SU-DHL-6 (cell line): ENCODE data around the gene DNASE1L2.

Experiments used
- H2AFZ ChIP-seq: fragments of 200-600 bp; sonication (generic); 2 replicates; pipeline ENCODE4 v1.6.1; 2014; ENCODE audit warnings: low read depth, mild to moderate bottlenecking, moderate library complexity, mixed read lengths, antibody characterized with exemption, low read length; ENCODE audit not compliant: severe bottlenecking
- H3F3A ChIP-seq: fragments of 200-600 bp; shearing (Covaris generic); 2 replicates; pipeline ENCODE4 v1.6.0; 2016; ENCODE audit warnings: antibody characterized with exemption, mild to moderate bottlenecking; ENCODE audit not compliant: insufficient read depth
- H3K27ac ChIP-seq: fragments of 200-600 bp; sonication (generic); 2 replicates; pipeline ENCODE4 v1.5.1; 2016; ENCODE audit warnings: low read depth, mild to moderate bottlenecking, low read length, moderate library complexity, mixed read lengths
- H3K27me3 ChIP-seq: fragments of 200-600 bp; sonication (generic), shearing (Covaris generic); 2 replicates; pipeline ENCODE4 v1.6.0; 2014; ENCODE audit warnings: mild to moderate bottlenecking, low read length
- H3K36me3 ChIP-seq: fragments of 200-600 bp; sonication (generic); 2 replicates; pipeline ENCODE4 v1.6.1; 2014; ENCODE audit warnings: mild to moderate bottlenecking, low read length, mixed read lengths
- H3K4me2 ChIP-seq: fragments of 300-600, 200-600 bp; shearing (Covaris generic), sonication (generic); 2 replicates; pipeline ENCODE4 v1.6.0; 2014; ENCODE audit warnings: low read length, low read depth, mild to moderate bottlenecking; ENCODE audit not compliant: poor library complexity, severe bottlenecking
- H3K4me3 ChIP-seq: fragments of 200-600 bp; sonication (generic); 2 replicates; pipeline ENCODE4 v1.5.1; 2014; ENCODE audit warnings: antibody characterized with exemption, low read length, mild to moderate bottlenecking, mixed read lengths; ENCODE audit not compliant: insufficient read depth, poor library complexity, severe bottlenecking
- H3K79me2 ChIP-seq: fragments of 200-600 bp; sonication (generic); 2 replicates; pipeline ENCODE4 v1.6.1; 2014; ENCODE audit warnings: mild to moderate bottlenecking, low read length, moderate library complexity; ENCODE audit not compliant: insufficient read depth
- H3K9ac ChIP-seq: fragments of 200-600 bp; sonication (generic); 2 replicates; pipeline ENCODE4 v1.7.0; 2014; ENCODE audit warnings: mild to moderate bottlenecking, low read length
- H3K9me2 ChIP-seq: fragments of 200-600 bp; sonication (generic); replicated peaks from 2 replicates; pipeline ENCODE4 v1.6.1; 2014; ENCODE audit warnings: low read length; ENCODE audit not compliant: insufficient read depth
- H3K9me3 ChIP-seq: fragments of 200-600 bp; sonication (generic); 2 replicates; pipeline ENCODE4 v1.6.1; 2014; ENCODE audit warnings: low read length, mixed read lengths; ENCODE audit not compliant: insufficient read depth
- H4K20me1 ChIP-seq: fragments of 200-600 bp; sonication (generic); 2 replicates; pipeline ENCODE4 v1.6.1; 2014; ENCODE audit warnings: low read depth, mild to moderate bottlenecking, antibody characterized with exemption, low read length, moderate library complexity, mixed read lengths
- CTCF ChIP-seq: fragments of 200-600 bp; sonication (generic); IDR thresholded peaks from one replicate; pipeline ENCODE4 v1.5.1; 2017; ENCODE audit warnings: antibody characterized with exemption, mild to moderate bottlenecking, low read length, moderate library complexity; ENCODE audit not compliant: insufficient read depth, poor library complexity, severe bottlenecking
- EZH2phosphoT487 ChIP-seq: fragments of 200-600 bp; sonication (generic), shearing (Covaris generic); conservative IDR thresholded peaks from 2 replicates; pipeline ENCODE4 v1.6.1; 2018; ENCODE audit warnings: mild to moderate bottlenecking, antibody characterized with exemption, low read length, moderate library complexity, mixed read lengths

The DNASE1L2 gene

GRCh38 chr16:2196981-2197511, 39.2 kb upstream of the DNASE1L2 start:
- Histone ChIP-seq H3K9ac (no peak overlapping the region), H3F3A (0 out of 2 replicates have a peak, but pooled peaks cover 8% of the 10 kb centered on the region), H3K36me3 (no peaks in the 10 kb centered on the region), H2AFZ (no peak overlapping the region), H3K9me3 (no peaks in the 10 kb centered on the region), H3K4me3 (no peak overlapping the region), H3K27me3 (no peaks in the 10 kb centered on the region), H3K4me2 (no peak overlapping the region), H3K27ac (no peak overlapping the region), H3K79me2 (no peaks in the 10 kb centered on the region), H3K9me2 (no peaks in the 10 kb centered on the region), H4K20me1 (no peaks in the 10 kb centered on the region)
- no peak for TF ChIP-seq CTCF
- no peak for TF ChIP-seq EZH2phosphoT487

DNA sequence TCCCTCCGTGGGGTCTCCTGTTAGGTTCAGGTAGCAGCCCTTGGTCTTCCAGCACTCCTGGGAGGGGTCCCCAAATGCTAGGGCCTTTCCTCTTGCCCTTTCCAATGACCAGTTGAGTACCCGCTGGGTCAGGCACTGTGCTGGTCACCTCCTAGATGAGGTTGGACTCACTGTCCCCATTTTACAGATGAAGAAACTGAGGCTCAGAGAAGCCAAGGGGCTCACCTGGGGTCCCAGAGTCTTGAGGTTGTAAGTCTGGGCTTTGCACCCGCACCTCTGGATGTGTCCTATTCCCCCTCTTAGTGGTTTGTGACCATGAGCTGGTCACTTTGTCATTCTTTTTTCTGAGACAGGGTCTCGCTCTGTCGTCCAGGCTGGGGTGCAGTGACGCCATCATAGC, 38.5 kb upstream of the DNASE1L2 start:
- no peaks in the 10 kb centered on the region for H3K79me2 ChIP-seq
- H3K9ac ChIP-seq = no peak overlapping the region
- H3K9me2 ChIP-seq = no peaks in the 10 kb centered on the region
- H3K4me3 ChIP-seq = no peak overlapping the region
- H3K4me2 ChIP-seq = no peak overlapping the region
- no peak for TF ChIP-seq CTCF
- TF ChIP-seq EZH2phosphoT487 = no peak
- H3K9me3 ChIP-seq = no peaks in the 10 kb centered on the region
- no peak overlapping the region for H3K27ac ChIP-seq
- H3K36me3 ChIP-seq = no peaks in the 10 kb centered on the region
- no peaks in the 10 kb centered on the region for H3K27me3 ChIP-seq
- no peaks in the 10 kb centered on the region for H4K20me1 ChIP-seq
- 0 out of 2 replicates have a peak, but pooled peaks cover 8% of the 10 kb centered on the region for H3F3A ChIP-seq
- H2AFZ ChIP-seq = no peak overlapping the region

GRCh38 chr16:2198283-2198682, 38.0 kb upstream of the DNASE1L2 start:
- TF ChIP-seq EZH2phosphoT487 (no peak), CTCF (no peak)
- no peaks in the 10 kb centered on the region for H4K20me1 ChIP-seq
- H2AFZ ChIP-seq = no peak overlapping the region
- H3K79me2 ChIP-seq = no peaks in the 10 kb centered on the region
- H3K27ac ChIP-seq = no peak overlapping the region
- H3K9me3 ChIP-seq = no peaks in the 10 kb centered on the region
- H3K4me3 ChIP-seq = no peak overlapping the region
- no peaks in the 10 kb centered on the region for H3K27me3 ChIP-seq
- 0 out of 2 replicates have a peak, but pooled peaks cover 8% of the 10 kb centered on the region for H3F3A ChIP-seq
- no peak overlapping the region for H3K9ac ChIP-seq
- H3K9me2 ChIP-seq = no peaks in the 10 kb centered on the region
- no peaks in the 10 kb centered on the region for H3K36me3 ChIP-seq
- no peak overlapping the region for H3K4me2 ChIP-seq
